DMS114 treated with DMSO at 0.1 percent for 48 hours (cell line): ENCODE results near the gene TELO2.
"Not testable (repeated sequence)": the region's sequence is repeated elsewhere in the genome, so short reads cannot be mapped to it uniquely, and the experiment has no call there.

Source experiments
- DNase-seq: peaks from one replicate; lab custom pipeline; 2025; ENCODE audit not compliant: unreplicated experiment; lab: John Stamatoyannopoulos, UW

Gene TELO2

DNA sequence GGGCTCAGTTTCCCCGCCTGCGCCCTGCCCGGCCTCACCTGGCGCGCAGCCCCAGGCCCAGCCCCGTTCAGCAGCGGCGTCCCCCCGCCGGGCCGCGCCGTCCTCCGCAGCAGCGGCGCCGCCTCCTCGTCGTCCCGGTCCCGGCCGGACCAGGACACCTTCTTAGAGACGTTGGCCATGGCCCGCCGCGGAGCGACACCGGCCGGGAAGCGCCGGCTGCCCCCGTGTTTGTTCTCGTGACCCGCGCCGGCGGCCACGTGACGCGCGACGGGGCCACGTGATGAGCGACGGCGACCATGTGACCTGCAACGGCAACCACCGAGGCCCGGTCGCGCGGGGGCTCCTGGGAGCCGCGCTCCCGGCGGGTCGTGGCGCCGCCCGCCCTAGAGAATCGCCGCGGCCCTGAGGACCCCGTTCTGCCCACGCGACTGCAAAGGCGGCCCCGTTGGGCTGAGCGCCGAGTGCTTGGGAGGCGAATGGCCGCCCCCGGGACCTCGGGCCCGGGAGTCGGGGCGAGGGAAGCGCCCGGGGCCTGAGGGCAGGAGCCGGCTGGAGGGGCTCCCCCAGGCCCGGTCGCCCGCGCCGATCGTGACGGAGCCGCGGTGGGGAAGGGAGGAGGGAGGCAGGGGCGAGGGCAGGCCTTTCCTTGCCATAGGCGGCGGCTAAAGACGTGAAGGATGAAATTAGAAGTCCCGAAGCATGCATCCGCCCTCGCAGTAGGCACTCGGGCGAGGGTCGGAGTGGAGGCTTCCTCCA lies 18.2 kb upstream of the TELO2 start, which contains the start of gene CLCN7:
TSS of gene CLCN7 (minus strand) at position 233 of the 756 bp plus-strand sequence. CDS start at position 179, 54 bp downstream.
- DNase-seq, result peak; percentile 46

- DNase-seq, result no peak
Measured at GRCh38 chr16:1475552-1476114, 17.5 kb upstream of the TELO2 start.

DNA sequence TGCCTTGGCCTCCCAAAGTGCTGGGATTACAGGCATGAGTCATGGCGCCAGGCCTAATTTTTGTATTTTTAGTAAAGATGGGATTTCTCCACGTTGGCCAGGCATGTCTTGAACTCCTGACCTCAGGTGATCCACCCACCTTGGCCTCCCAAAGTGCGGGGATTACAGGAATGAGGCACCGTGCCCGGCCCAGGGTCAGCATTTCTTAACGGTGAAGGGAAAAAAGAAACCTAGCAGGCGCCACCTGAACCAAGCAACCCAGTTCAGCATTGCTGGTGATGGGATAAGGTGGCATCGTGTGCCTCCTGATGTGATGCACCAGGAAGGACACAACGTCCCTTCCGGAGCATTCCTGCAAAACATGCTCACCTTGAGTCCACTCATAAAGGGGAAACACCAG lies 16.1 kb upstream of the TELO2 start:
- DNase-seq, result no peak

DNA sequence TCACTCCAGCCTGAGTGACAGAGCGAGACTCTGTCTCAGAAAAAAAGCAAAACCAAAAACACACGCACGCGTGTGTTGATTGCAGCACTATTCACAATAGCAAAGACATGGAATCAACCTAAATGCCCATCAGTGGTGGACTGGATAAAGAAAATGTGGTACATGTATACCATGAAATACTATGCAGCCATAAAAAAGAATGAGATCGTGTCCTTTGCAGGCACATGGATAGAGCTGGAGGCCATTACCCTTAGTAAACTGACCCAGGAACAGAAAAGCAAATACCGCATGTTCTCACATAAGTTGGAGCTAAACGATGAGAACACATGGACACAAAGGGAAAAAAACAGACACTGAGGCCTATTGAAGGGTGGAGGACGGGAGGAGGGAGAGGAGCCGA lies 14.2 kb upstream of the TELO2 start:
- DNase-seq, result not testable (repeated sequence)

DNA sequence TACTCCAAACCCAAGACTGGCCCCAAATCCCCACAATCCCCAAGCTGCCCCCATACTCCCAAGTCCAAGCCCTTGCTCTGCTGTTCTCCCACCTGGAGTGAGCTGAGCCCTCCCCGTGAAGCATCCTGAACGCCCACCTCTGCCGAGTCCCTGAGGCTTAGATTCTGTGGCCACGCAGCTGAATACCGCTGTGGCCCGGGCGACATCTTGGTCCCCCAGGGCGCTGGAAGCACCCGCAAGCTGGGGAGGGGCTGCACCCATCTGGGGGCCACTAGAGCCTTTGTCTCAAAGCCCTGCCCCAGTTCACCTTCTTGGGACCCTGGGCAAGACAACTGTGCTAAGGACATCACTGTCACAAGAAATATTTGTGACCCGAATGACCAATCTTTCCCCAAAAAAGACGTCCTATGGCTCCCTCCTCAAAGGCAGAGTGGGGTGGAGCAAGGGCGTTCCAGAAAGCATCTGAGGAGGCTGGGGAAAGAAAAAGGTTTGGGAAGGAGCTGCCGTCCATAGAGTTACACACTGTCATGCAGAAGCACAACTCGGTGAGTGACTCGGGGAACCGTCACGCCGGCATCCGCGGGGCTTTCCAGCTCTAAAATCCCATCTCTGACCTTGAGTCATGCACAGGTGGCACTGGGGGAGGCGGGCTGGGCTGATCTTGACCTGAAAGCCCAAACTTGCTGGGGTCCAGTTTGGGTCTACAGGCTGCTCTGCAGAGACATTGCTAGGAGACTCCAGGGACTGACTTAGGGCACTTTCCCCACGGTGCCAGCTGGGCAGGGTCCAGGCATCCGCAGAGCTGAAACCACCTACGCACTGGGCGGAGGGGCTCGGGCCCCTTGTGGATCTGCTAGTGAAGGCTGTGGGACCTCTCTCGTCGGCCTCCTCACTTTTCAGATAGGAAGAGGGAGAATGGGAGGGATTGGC lies 11.0 kb upstream of the TELO2 start:
- DNase-seq, result no peak

- DNase-seq, result no peak
Measured at GRCh38 chr16:1485847-1486496, 7.2 kb upstream of the TELO2 start.

- no peak for DNase-seq
Measured at GRCh38 chr16:1486551-1487390, 6.4 kb upstream of the TELO2 start.

DNA sequence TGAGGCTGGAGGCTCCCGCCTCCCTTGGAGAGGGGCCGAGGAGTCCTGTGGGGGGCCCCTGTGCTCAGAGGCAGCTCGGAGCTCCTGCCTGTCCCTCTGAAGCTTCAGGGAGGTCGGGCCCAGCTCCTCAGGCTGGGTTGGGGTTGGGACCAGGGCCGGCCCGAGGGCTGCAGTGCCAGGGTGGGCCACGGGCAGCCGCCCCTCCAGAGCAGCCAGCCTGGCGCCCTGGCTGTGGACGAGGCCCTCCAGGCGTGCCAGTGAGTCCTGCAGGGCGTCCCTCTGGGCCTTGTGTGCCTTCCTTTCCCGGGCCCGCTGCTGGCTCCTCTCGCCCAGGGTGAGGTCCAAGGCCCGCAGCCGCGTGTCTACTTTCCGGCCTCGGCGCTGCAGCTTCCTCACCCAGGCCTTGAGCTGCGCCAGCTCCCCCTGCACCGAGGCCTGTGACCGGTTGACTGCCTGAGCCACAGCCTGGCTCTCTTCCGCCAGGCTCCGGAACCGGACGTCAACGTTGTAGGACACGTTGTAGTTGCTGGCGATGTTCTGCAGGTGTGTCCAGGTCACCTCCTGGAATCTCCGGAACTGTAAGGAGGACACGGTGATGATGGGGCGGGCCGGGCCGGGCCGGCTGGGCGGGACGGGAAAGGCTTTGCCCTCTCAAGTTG lies 5.6 kb upstream of the TELO2 start:
- no peak for DNase-seq

GRCh38 chr16:1488054-1488601 lies 5.0 kb upstream of the TELO2 start:
- no peak for DNase-seq

- DNase-seq, result no peak
Measured at GRCh38 chr16:1488619-1489018, 4.5 kb upstream of the TELO2 start, which contains the start of gene PTX4. Gene PTX4 (minus strand): TSS chr16:1488944. CDS start chr16:1488909, 35 bp downstream.

GRCh38 chr16:1489077-1489476 lies 4.1 kb upstream of the TELO2 start:
- DNase-seq, result no peak

DNA sequence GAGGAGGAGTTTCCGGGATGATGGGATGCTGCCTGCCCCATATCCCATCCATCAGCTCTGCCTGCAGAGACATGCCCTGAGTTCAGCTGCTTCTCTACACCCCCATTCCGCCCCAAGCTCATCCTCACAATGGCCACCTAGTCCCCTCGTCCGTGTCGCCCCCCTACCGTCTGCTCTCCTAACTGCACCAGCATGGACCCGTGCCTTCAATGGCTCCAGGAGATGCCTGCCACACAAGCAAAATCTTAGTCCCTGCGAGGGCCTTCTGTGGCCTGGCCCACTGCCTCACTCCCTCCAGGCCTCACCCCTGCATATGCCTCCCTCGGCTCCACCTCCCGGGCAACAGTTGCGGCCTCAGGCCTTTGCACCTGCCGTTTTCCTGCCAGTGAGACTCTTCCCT lies 1.8 kb upstream of the TELO2 start:
- no peak for DNase-seq

DNA sequence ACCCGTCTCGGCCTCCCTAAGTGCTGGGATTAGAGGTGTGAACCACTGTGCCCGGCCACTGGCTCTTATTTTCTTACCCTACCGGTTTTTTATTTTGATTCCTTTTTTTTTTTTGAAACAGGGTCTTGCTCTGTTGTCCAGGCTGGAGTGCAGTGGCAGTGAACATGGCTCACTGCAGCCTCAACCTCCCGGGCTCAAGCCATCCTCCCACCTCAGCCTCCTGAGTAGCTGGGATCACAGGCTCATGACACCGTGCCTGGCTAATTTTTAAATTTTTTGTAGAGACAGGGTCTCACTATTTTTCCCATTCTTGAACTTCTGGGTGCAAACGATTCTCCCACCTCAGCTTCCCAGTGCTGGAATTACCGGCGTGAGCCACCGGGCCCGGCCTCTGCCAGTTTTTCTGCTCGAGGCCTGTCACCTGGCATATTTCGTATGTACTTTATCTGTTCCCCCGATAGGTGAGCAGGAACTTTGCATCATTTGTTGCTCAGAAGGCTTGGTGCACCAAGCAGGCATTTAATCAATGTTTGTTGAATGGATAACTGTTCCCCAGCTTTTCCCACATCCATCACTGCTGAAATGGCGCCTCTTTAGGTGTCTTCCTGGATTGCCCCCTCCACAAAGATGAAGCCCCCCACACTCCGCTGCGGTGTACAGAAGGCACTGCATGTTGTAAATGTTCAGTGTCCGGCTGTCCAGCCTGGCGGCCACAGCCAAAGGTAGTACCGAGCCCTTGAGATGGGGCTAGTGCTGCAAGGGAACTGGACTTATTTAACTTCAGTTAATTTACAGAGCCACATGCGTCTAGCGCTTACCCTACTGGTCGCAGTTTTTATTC lies 858 bp upstream of the TELO2 start:
- DNase-seq, result no peak

GRCh38 chr16:1493746-1494094 lies 560 bp downstream of the TELO2 start:
- no peak for DNase-seq

- no peak for DNase-seq
Measured at GRCh38 chr16:1494129-1494640, 1.0 kb downstream of the TELO2 start.

GRCh38 chr16:1494711-1495110 lies 1.6 kb downstream of the TELO2 start:
- no peak for DNase-seq

DNA sequence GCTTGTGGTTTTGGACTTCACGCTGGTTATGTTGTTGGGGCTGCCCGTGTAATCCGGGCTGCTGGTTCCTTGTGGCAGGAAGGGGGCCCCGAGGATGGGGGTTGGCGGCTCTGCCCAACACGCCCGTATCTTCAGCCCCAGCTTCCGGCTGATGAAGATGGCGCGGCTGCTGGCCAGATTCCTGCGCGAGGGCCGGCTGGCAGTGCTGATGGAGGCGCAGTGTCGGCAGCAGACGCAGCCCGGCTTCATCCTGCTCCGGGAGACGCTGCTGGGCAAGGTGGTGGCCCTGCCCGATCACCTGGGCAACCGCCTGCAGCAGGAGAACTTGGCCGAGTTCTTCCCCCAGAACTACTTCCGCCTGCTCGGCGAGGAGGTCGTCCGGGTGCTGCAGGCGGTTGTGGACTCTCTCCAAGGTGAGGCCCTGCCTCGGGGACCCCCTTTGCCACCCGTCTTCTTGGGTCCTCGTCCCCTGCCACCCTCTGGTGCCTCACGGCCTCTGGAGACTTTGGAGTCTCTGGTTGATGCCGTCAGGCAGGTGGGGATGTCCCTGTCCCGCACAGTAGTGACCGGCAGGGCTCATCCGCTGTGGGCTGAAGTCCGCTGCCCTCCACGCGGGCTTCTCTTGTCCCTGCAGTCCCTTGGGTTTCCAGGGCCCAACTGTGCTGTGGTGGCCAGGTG lies 2.2 kb downstream of the TELO2 start:
- no peak for DNase-seq

- no peak for DNase-seq
Measured at GRCh38 chr16:1495889-1496262, 2.7 kb downstream of the TELO2 start.
